Mesenchymal stem cell (in vitro differentiated cells and primary cell): ENCODE data around the gene TNNT2.

Source experiments
- DNase-seq: peaks from one replicate; pipeline ENCODE4 v3.0.0-alpha.2; 2013
- H2AFZ ChIP-seq: one replicate; pipeline ENCODE4 v1.6.1; 2013; ENCODE audit warnings: low read depth, mild to moderate bottlenecking, control low read depth, inconsistent platforms, low read length, moderate library complexity
- H2AK5ac ChIP-seq: 2 replicates; pipeline ENCODE4 v1.6.1; 2013; ENCODE audit warnings: low read length, moderate library complexity, mild to moderate bottlenecking, inconsistent platforms; ENCODE audit not compliant: severe bottlenecking
- H2BK120ac ChIP-seq: one replicate; pipeline ENCODE4 v1.6.1; 2013; ENCODE audit warnings: low read depth, mild to moderate bottlenecking, inconsistent platforms, low read length, moderate library complexity
- H2BK12ac ChIP-seq, 2 experiments: one replicate each; pipeline ENCODE4 v1.6.1; 2013; ENCODE audit warnings: inconsistent platforms in 2 of 2, low read length in 2 of 2, mild to moderate bottlenecking in 2 of 2, moderate library complexity in 2 of 2, control low read depth in 1 of 2
- H2BK15ac ChIP-seq: one replicate; pipeline ENCODE4 v1.6.1; 2013; ENCODE audit warnings: mild to moderate bottlenecking, low read depth, inconsistent platforms; ENCODE audit not compliant: poor library complexity, severe bottlenecking
- H2BK5ac ChIP-seq: 2 replicates; pipeline ENCODE4 v1.6.1; 2013; ENCODE audit warnings: low read depth, mild to moderate bottlenecking, low read length, control low read depth, inconsistent platforms; ENCODE audit not compliant: poor library complexity, severe bottlenecking
- H3K14ac ChIP-seq, 2 experiments: one replicate each; pipeline ENCODE4 v1.6.1; 2013; ENCODE audit warnings: inconsistent platforms in 2 of 2, low read length in 2 of 2, control low read depth in 1 of 2, mild to moderate bottlenecking in 1 of 2, moderate library complexity in 1 of 2
- H3K18ac ChIP-seq, 2 experiments: one replicate each; pipeline ENCODE4 v1.6.1; 2013; ENCODE audit warnings: inconsistent platforms in 2 of 2, low read length in 2 of 2, control low read depth in 1 of 2, low read depth in 1 of 2, mild to moderate bottlenecking in 1 of 2
- H3K23ac ChIP-seq, 2 experiments: one replicate each; pipeline ENCODE4 v1.6.1; 2013; ENCODE audit warnings: inconsistent platforms in 2 of 2, low read length in 2 of 2, mild to moderate bottlenecking in 2 of 2, moderate library complexity in 2 of 2, control low read depth in 1 of 2
- H3K27ac ChIP-seq: 2 replicates; pipeline ENCODE4 v1.5.1; 2013; ENCODE audit warnings: mild to moderate bottlenecking, moderate library complexity, low read length, control low read depth, inconsistent platforms; ENCODE audit not compliant: poor library complexity, severe bottlenecking
- H3K27me3 ChIP-seq, 2 experiments: 2 replicates each; pipeline versions ENCODE4 v1.6.1 to v1.7.0; 2013; ENCODE audit warnings: low read length in 2 of 2, mild to moderate bottlenecking in 2 of 2, moderate library complexity in 2 of 2, control low read depth in 1 of 2, inconsistent platforms in 1 of 2; ENCODE audit not compliant: control insufficient read depth in 1 of 2, insufficient read depth in 1 of 2
- H3K36me3 ChIP-seq, 2 experiments: 2 replicates each; pipeline versions ENCODE4 v1.6.1 to v1.7.0; 2013; ENCODE audit warnings: low read length in 2 of 2, control low read depth in 1 of 2, inconsistent platforms in 1 of 2, low read depth in 1 of 2, mild to moderate bottlenecking in 1 of 2; ENCODE audit not compliant: insufficient read depth in 2 of 2, control insufficient read depth in 1 of 2
- H3K4ac ChIP-seq, 2 experiments: one replicate each; pipeline ENCODE4 v1.6.1; 2013; ENCODE audit warnings: inconsistent platforms in 2 of 2, low read length in 2 of 2, mild to moderate bottlenecking in 2 of 2, moderate library complexity in 2 of 2, control low read depth in 1 of 2, low read depth in 1 of 2
- H3K4me1 ChIP-seq: 2 replicates; pipeline ENCODE4 v1.6.1; 2013; ENCODE audit warnings: low read depth, low read length, control low read depth; ENCODE audit not compliant: control insufficient read depth, insufficient read depth
- H3K4me2 ChIP-seq: 2 replicates; pipeline ENCODE4 v1.6.1; 2013; ENCODE audit warnings: low read length, mild to moderate bottlenecking, inconsistent platforms; ENCODE audit not compliant: poor library complexity, severe bottlenecking
- H3K4me3 ChIP-seq, 2 experiments: 2 replicates each; pipeline versions ENCODE4 v1.5.1 to v1.7.0; 2013; ENCODE audit warnings: low read length in 2 of 2, mild to moderate bottlenecking in 2 of 2, control low read depth in 1 of 2, low read depth in 1 of 2; ENCODE audit not compliant: insufficient read depth in 1 of 2
- H3K79me1 ChIP-seq: replicated peaks from 2 replicates; pipeline ENCODE4 v1.6.1; 2013; ENCODE audit warnings: mild to moderate bottlenecking, control low read depth, low read length, inconsistent platforms; ENCODE audit not compliant: poor library complexity, severe bottlenecking
- H3K9ac ChIP-seq: 2 replicates; pipeline ENCODE4 v1.7.0; 2013; ENCODE audit warnings: mild to moderate bottlenecking, low read length, moderate library complexity
- H3K9me3 ChIP-seq: 2 replicates; pipeline ENCODE4 v1.7.0; 2013; ENCODE audit warnings: mild to moderate bottlenecking, low read length; ENCODE audit not compliant: control insufficient read depth
- H4K8ac ChIP-seq: one replicate; pipeline ENCODE4 v1.6.1; 2013; ENCODE audit warnings: inconsistent platforms, mild to moderate bottlenecking, low read length, moderate library complexity
- H4K91ac ChIP-seq: one replicate; pipeline ENCODE4 v1.6.1; 2013; ENCODE audit warnings: mild to moderate bottlenecking, low read length, inconsistent platforms
- WGBS: methylation state at CpG from one replicate; pipeline ENCODE4 v1.1.7; 2013; ENCODE audit warnings: mixed read lengths; 5-methylcytosine and 5-hydroxymethylcytosine counted together

TNNT2 gene

GRCh38 chr1:201360486-201360885, 17.0 kb downstream of the TNNT2 start:
- Histone ChIP-seq H3K27me3 (peaks cover 0 to 70% of the 10 kb centered on the region in 2 experiments), H2BK15ac (no peak overlapping the region), H3K18ac (no peak overlapping the region), H2BK12ac (no peak overlapping the region), H3K4me3 (no peak overlapping the region), H3K4me2 (no peak overlapping the region), H2BK120ac (no peak overlapping the region), H2AK5ac (no peak overlapping the region), H3K79me1 (no peaks in the 10 kb centered on the region), H3K23ac (no peak overlapping the region), H4K91ac (no peak overlapping the region), H3K14ac (no peak overlapping the region), H3K9me3 (no peaks in the 10 kb centered on the region), H3K9ac (no peak overlapping the region), H3K4ac (no peak overlapping the region), H3K36me3 (peaks cover 0 to 26% of the 10 kb centered on the region in 2 experiments), H2BK5ac (no peak overlapping the region), H2AFZ (no peak overlapping the region), H3K4me1 (peaks cover 7% of the 10 kb centered on the region), H4K8ac (no peak overlapping the region), H3K27ac (no peak overlapping the region)
- no peak for DNase-seq
- WGBS: 81% methylated on average over 7 of the region's 7 CpGs

- H3K27me3 ChIP-seq: peaks cover 0 to 74% of the 10 kb centered on the region in 2 experiments
These were observed 17.6 kb downstream of the TNNT2 start for GRCh38 chr1:201359873-201360210.

GRCh38 chr1:201359031-201359872, 18.2 kb downstream of the TNNT2 start:
- Histone ChIP-seq H2AK5ac (no peak overlapping the region), H2BK12ac (no peak overlapping the region), H3K4me1 (peaks cover 7% of the 10 kb centered on the region), H3K9ac (no peak overlapping the region), H3K27ac (no peak overlapping the region), H2BK120ac (no peak overlapping the region), H3K18ac (no peak overlapping the region), H4K8ac (no peak overlapping the region), H3K27me3 (peaks cover 1 to 77% of the 10 kb centered on the region in 2 experiments), H3K9me3 (no peaks in the 10 kb centered on the region), H2BK15ac (no peak overlapping the region), H3K79me1 (no peaks in the 10 kb centered on the region), H3K4me2 (no peak overlapping the region), H3K4me3 (no peak overlapping the region), H2AFZ (no peak overlapping the region), H4K91ac (no peak overlapping the region), H3K23ac (no peak overlapping the region), H3K4ac (no peak overlapping the region), H3K36me3 (peaks cover 0 to 15% of the 10 kb centered on the region in 2 experiments), H3K14ac (no peak overlapping the region), H2BK5ac (no peak overlapping the region)
- WGBS: 74% methylated on average over 16 of the region's 18 CpGs
- no peak for DNase-seq

More at GRCh38 chr1:201359873-201360210, 17.6 kb downstream of the TNNT2 start:
- H2AK5ac ChIP-seq: no peak overlapping the region
- H2BK15ac ChIP-seq: no peak overlapping the region
- no peak overlapping the region for H3K9ac ChIP-seq
- H3K36me3 ChIP-seq: peaks cover 0 to 20% of the 10 kb centered on the region in 2 experiments
- no peak overlapping the region for H2BK5ac ChIP-seq
- H3K23ac ChIP-seq: no peak overlapping the region
- no peak overlapping the region for H4K8ac ChIP-seq
- no peak overlapping the region for H3K4me2 ChIP-seq
- H3K4ac ChIP-seq: no peak overlapping the region
- no peak overlapping the region for H3K18ac ChIP-seq
- 81% methylated on average over 2 of the region's 2 CpGs for WGBS
- H3K9me3 ChIP-seq: no peaks in the 10 kb centered on the region
- DNase-seq: no peak
- no peak overlapping the region for H2AFZ ChIP-seq
- no peak overlapping the region for H2BK120ac ChIP-seq
- H3K79me1 ChIP-seq: no peaks in the 10 kb centered on the region
- no peak overlapping the region for H3K27ac ChIP-seq
- H3K14ac ChIP-seq: no peak overlapping the region
- no peak overlapping the region for H3K4me3 ChIP-seq
- peaks cover 7% of the 10 kb centered on the region for H3K4me1 ChIP-seq
- H4K91ac ChIP-seq: no peak overlapping the region
- no peak overlapping the region for H2BK12ac ChIP-seq

DNA sequence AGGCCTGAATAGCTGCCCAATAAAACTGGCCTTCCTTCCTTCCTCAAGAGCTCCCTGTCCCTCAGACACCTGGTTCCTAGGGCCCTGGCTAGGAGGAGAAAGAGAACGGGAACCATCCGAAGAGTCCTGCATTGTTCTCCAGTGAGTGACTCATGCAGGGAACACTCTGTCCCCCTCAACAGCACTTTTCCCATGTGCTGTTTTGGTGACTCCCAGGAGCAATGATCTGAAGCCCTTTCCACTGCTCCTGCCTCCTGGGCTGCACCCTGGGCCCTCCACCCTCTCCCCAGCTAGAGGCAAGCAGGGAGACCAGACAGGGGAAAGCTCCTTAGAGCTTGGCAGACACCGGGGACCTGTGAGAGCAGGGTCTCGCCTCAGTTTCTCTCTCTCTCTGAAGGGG, 18.9 kb downstream of the TNNT2 start:
- H4K8ac ChIP-seq: no peak overlapping the region
- no peak overlapping the region for H3K18ac ChIP-seq
- no peak overlapping the region for H2BK120ac ChIP-seq
- no peaks in the 10 kb centered on the region for H3K79me1 ChIP-seq
- no peak overlapping the region for H3K23ac ChIP-seq
- H3K4me2 ChIP-seq: no peak overlapping the region
- H3K4me1 ChIP-seq: peaks cover 7% of the 10 kb centered on the region
- no peak overlapping the region for H2BK15ac ChIP-seq
- H2BK5ac ChIP-seq: no peak overlapping the region
- 64% methylated on average over 4 of the region's 4 CpGs for WGBS
- H2AK5ac ChIP-seq: no peak overlapping the region
- peaks cover 8 to 80% of the 10 kb centered on the region in 2 experiments for H3K27me3 ChIP-seq
- H2AFZ ChIP-seq: no peak overlapping the region
- H3K27ac ChIP-seq: no peak overlapping the region
- no peak overlapping the region for H3K4me3 ChIP-seq
- no peak overlapping the region for H3K14ac ChIP-seq
- no peak for DNase-seq
- no peak overlapping the region for H4K91ac ChIP-seq
- no peak overlapping the region for H3K4ac ChIP-seq
- peaks cover 0 to 12% of the 10 kb centered on the region in 2 experiments for H3K36me3 ChIP-seq
- no peak overlapping the region for H3K9ac ChIP-seq
- H2BK12ac ChIP-seq: no peak overlapping the region
- no peaks in the 10 kb centered on the region for H3K9me3 ChIP-seq
